ENCODE measurements around the gene ZNF100.

- no peak for TF ChIP-seq CTCF (conservative IDR thresholded peaks at IDR 0.05; ENCODE audit: low read length)
- no peak for TF ChIP-seq EZH2phosphoT487 (IDR thresholded peaks at IDR 0.05; ENCODE audit: borderline replicate concordance, low read depth, low read length)
These were observed 74.0 kb downstream of the ZNF100 start for GRCh38 chr19:21693399-21693798.

Measured in OCI-LY7 (cell line).